ENCODE results near the gene DENR. TPM values are rescaled to one million over a fixed set of nuclear protein-coding genes. Genes with fewer than 3 reads are reported as not detected.
A peak's percentile ranks its signal among the peaks of the same experiment; 100 is the strongest.

The DENR gene
- total RNA-seq, 1 experiment from 2014 or later, result 116 TPM

GRCh38 chr12:122793685-122794106, 41.1 kb downstream of the DENR start:
- intact Hi-C loops (cut with micrococcal nuclease; ENCODE audit: unreplicated experiment), result loop anchor here (2.0 kb wide), 1 partner anchor 159 kb away; no protein-coding TSS in a partner anchor
- H3K27me3 ChIP-seq (replicated peaks; ENCODE audit: insufficient read depth, low read depth, low read length, poor library complexity), result no peaks in the 10 kb centered on the region
- no TSS peak for BruUV-seq (replicated peaks)
- POLR2A ChIA-PET (ENCODE audit: low non-redundant PET), result no interaction called here
- peak; percentile 77 for TF ChIP-seq CTCF (conservative IDR thresholded peaks at IDR 0.05; ENCODE audit: low read depth, low read length)
- no peak for TF ChIP-seq EZH2 (IDR thresholded peaks at IDR 0.05; ENCODE audit: borderline replicate concordance, low read depth, low read length, poor library complexity, severe bottlenecking)
- H3K4me1 ChIP-seq (ENCODE audit: insufficient read depth, low read length, poor library complexity, severe bottlenecking), result no peaks in the 10 kb centered on the region
- H3K4me3 ChIP-seq (ENCODE audit: low read depth, low read length, poor library complexity, severe bottlenecking), result no peak overlapping the region
- CTCF ChIA-PET, result interaction anchor here (0.6 to 1.7 kb wide), 4 partner anchors 9 to 159 kb away, joined by 4 to 6 read pairs (median 4); no protein-coding TSS in a partner anchor
- no peak overlapping the region for H3K27ac ChIP-seq (ENCODE audit: low read depth, low read length, poor library complexity, severe bottlenecking)
- DNase-seq (ENCODE audit: low spot score), result peak; percentile 70
- H3K36me3 ChIP-seq (ENCODE audit: insufficient read depth, low read length, poor library complexity, severe bottlenecking), result no peaks in the 10 kb centered on the region
- no peaks in the 10 kb centered on the region for H3K9me3 ChIP-seq (ENCODE audit: low read depth, low read length, poor library complexity, severe bottlenecking)

GRCh38 chr12:122795807-122796206, 43.2 kb downstream of the DENR start:
- Histone ChIP-seq H3K4me1 (ENCODE audit: insufficient read depth, low read length, poor library complexity, severe bottlenecking) (no peaks in the 10 kb centered on the region), H3K36me3 (ENCODE audit: insufficient read depth, low read length, poor library complexity, severe bottlenecking) (no peaks in the 10 kb centered on the region), H3K27ac (ENCODE audit: low read depth, low read length, poor library complexity, severe bottlenecking) (no peak overlapping the region), H3K4me3 (ENCODE audit: low read depth, low read length, poor library complexity, severe bottlenecking) (no peak overlapping the region), H3K27me3 (replicated peaks; ENCODE audit: insufficient read depth, low read depth, low read length, poor library complexity) (no peaks in the 10 kb centered on the region), H3K9me3 (ENCODE audit: low read depth, low read length, poor library complexity, severe bottlenecking) (no peaks in the 10 kb centered on the region)
- DNase-seq (ENCODE audit: low spot score), result no peak
- BruUV-seq (replicated peaks), result no TSS peak
- ChIA-PET CTCF (interaction anchor here (0.6 kb wide), 1 partner anchor 172 kb away, joined by 6 read pairs; no protein-coding TSS in a partner anchor), POLR2A (ENCODE audit: low non-redundant PET) (interaction anchor here (0.7 kb wide), 1 partner anchor 1015 kb away, joined by 3 read pairs; no protein-coding TSS in a partner anchor)
- intact Hi-C loops (cut with micrococcal nuclease; ENCODE audit: unreplicated experiment), result no loop called here
- TF ChIP-seq CTCF (conservative IDR thresholded peaks at IDR 0.05; ENCODE audit: low read depth, low read length), result no peak
- TF ChIP-seq EZH2 (IDR thresholded peaks at IDR 0.05; ENCODE audit: borderline replicate concordance, low read depth, low read length, poor library complexity, severe bottlenecking), result no peak

GRCh38 chr12:122799641-122800243, 47.1 kb downstream of the DENR start:
- H3K4me1 ChIP-seq (ENCODE audit: insufficient read depth, low read length, poor library complexity, severe bottlenecking), result no peaks in the 10 kb centered on the region
- no TSS peak for BruUV-seq (replicated peaks)
- no peaks in the 10 kb centered on the region for H3K27me3 ChIP-seq (replicated peaks; ENCODE audit: insufficient read depth, low read depth, low read length, poor library complexity)
- TF ChIP-seq CTCF (conservative IDR thresholded peaks at IDR 0.05; ENCODE audit: low read depth, low read length), result no peak
- TF ChIP-seq EZH2 (IDR thresholded peaks at IDR 0.05; ENCODE audit: borderline replicate concordance, low read depth, low read length, poor library complexity, severe bottlenecking), result no peak
- intact Hi-C loops (cut with micrococcal nuclease; ENCODE audit: unreplicated experiment), result no loop called here
- H3K27ac ChIP-seq (ENCODE audit: low read depth, low read length, poor library complexity, severe bottlenecking), result no peak overlapping the region
- H3K9me3 ChIP-seq (ENCODE audit: low read depth, low read length, poor library complexity, severe bottlenecking), result no peaks in the 10 kb centered on the region
- no peak for DNase-seq (ENCODE audit: low spot score)
- ChIA-PET POLR2A (ENCODE audit: low non-redundant PET) (no interaction called here), CTCF (no interaction called here)
- no peaks in the 10 kb centered on the region for H3K36me3 ChIP-seq (ENCODE audit: insufficient read depth, low read length, poor library complexity, severe bottlenecking)
- no peak overlapping the region for H3K4me3 ChIP-seq (ENCODE audit: low read depth, low read length, poor library complexity, severe bottlenecking)
